Skeletal muscle cell (primary cell): ENCODE measurements around the gene FHIT.
"Not testable (repeated sequence)": the region's sequence is repeated elsewhere in the genome, so short reads cannot be mapped to it uniquely, and the experiment has no call there.

Experiments
- DNase-seq: peaks from one replicate; pipeline ENCODE4 v3.0.0-alpha.2; 2010; ENCODE audit warnings: low read depth
- H3K4me3 ChIP-seq: 2 replicates; pipeline ENCODE4 v1.5.1; 2011; ENCODE audit warnings: low read depth, mild to moderate bottlenecking, control low read depth, low read length, moderate library complexity

Gene FHIT

GRCh38 chr3:60909526-60909925 lies 341.7 kb downstream of the FHIT start:
- DNase-seq: no peak
- H3K4me3 ChIP-seq: no peak overlapping the region

- no peak overlapping the region for H3K4me3 ChIP-seq
- no peak for DNase-seq
Measured at GRCh38 chr3:60906283-60906682, 345.0 kb downstream of the FHIT start.

GRCh38 chr3:60898321-60898720 lies 352.9 kb downstream of the FHIT start:
- H3K4me3 ChIP-seq: no peak overlapping the region
- no peak for DNase-seq

GRCh38 chr3:60893946-60894345 lies 357.3 kb downstream of the FHIT start:
- no peak overlapping the region for H3K4me3 ChIP-seq
- no peak for DNase-seq

DNA sequence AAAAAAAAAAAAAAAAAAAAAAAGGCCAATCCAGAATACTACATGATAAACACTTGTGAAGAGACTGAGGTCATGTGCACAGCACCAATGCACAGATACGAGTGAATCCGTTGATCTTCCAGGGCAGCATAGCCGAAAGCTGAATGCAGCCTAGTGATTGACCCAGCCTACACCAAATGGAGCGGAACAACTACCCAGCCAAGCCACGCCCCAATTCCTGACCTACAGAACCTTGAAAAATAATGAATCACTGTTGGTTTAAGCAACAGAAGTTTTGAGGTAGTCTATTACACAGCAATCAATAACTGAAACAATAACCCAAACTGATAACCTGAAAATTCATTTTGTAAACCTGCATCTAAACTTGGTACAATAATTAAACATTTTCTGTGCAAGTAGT lies 361.0 kb downstream of the FHIT start:
- DNase-seq: no peak
- H3K4me3 ChIP-seq: no peak overlapping the region

GRCh38 chr3:60888952-60889351 lies 362.3 kb downstream of the FHIT start:
- not testable (repeated sequence) for H3K4me3 ChIP-seq, DNase-seq

GRCh38 chr3:60887574-60887973 lies 363.7 kb downstream of the FHIT start:
- no peak for DNase-seq
- no peak overlapping the region for H3K4me3 ChIP-seq

GRCh38 chr3:60886518-60886917 lies 364.7 kb downstream of the FHIT start:
- no peak for DNase-seq
- no peak overlapping the region for H3K4me3 ChIP-seq

DNA sequence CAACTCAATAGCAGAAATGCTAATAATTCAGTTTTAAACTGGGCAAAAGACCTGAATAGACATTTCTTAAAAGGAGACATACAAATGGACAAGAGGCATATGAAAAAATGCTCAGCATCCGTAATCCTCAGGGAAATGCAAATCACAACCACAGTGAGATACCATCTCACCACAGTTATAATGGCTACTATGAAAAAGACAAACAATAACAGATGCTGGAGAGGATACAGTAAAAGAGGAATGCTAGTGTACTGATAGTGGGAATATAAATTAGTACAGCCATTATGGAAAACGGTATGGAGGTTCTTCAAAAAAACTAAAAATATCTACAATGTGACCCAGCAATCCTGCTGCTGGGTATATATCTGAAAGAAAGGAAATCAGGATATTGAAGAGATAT lies 367.2 kb downstream of the FHIT start:
- no peak for DNase-seq
- no peak overlapping the region for H3K4me3 ChIP-seq

DNA sequence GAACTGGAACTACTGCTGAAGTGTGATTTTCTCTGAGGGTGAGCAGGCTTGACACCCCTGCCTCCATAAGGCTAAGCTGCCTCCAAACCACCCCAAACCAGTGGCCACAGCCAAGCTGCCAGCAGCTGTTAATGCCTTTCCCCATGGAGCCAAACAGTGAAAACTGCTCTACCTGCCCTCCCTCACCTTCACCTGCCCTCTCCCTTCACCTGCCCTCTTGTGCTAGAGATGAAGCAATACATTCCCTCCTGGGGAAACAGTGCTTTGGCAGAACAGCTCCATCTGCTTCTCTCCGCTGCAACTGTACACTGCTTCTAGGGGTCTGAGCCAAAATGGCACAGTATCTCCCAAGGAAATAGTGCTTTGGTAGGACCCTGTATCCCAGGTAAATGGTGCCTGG lies 374.1 kb downstream of the FHIT start:
- no peak for DNase-seq
- H3K4me3 ChIP-seq: no peak overlapping the region

- no peak for DNase-seq
- H3K4me3 ChIP-seq: no peak overlapping the region
Measured at GRCh38 chr3:60870396-60870795, 380.9 kb downstream of the FHIT start.

DNA sequence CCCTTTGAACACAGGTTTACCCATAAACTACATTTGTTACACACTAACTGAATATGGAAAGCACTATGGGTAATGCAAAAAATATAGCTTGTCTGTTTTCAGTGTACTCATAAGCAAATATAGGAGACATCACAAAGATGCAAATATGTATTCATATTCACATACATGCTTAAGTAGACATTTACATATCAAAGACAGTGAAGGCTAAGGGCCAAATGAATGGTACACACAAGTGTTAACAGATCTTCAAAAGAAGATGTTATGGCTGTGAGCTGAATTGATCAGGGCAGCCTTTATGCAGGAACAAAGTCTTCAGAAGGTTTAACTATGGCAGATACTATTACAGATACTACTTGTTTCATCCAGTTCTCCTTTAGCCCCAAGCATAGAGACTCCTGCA lies 384.1 kb downstream of the FHIT start:
- DNase-seq: no peak
- H3K4me3 ChIP-seq: no peak overlapping the region

GRCh38 chr3:60856257-60857046 lies 394.8 kb downstream of the FHIT start:
- no peak for DNase-seq

GRCh38 chr3:60855250-60855649 lies 396.0 kb downstream of the FHIT start:
- DNase-seq: no peak
- H3K4me3 ChIP-seq: no peak overlapping the region

More at GRCh38 chr3:60856257-60857046, 394.8 kb downstream of the FHIT start:
- no peak overlapping the region for H3K4me3 ChIP-seq

- no peak overlapping the region for H3K4me3 ChIP-seq
- no peak for DNase-seq
Measured at GRCh38 chr3:60854791-60855190, 396.5 kb downstream of the FHIT start.

DNA sequence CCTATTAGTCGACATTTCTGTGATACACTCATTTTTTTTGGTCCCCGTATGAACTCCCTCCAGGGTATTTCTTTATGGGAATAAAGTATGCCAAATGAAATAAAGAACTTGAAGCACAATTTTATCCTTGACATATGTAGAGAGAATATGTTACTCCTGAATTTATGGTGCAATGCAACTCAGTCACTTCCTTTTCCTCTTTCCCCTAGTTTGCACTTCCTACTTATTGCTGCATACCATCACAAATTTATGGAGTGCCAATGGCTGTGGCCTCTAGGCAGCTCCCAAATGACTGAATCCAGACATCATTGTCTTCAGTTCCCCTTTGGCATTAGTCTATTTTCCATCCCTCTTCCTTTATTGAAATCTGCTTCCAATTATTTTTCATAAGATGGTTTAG lies 403.5 kb downstream of the FHIT start:
- DNase-seq: no peak
- no peak overlapping the region for H3K4me3 ChIP-seq

DNA sequence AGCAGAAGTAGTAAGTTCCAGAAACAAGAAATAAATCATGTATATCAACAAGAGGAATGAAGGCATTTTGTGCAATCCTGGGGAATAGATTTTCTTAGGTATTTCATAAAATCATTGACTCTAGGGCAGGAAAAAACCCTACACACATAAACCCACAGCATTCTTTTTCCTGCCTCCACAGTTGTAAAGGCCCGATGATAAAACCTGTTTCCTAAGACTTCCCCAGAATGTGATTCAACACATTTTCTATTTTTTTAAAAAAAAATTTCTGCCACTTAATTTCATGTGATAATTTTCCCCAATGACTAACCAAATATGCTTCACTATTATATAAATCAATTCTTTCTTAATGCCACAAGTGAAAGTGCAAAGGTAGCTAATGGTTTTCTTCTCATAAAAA lies 407.0 kb downstream of the FHIT start:
- no peak overlapping the region for H3K4me3 ChIP-seq
- no peak for DNase-seq

GRCh38 chr3:60841355-60841754 lies 409.9 kb downstream of the FHIT start:
- H3K4me3 ChIP-seq: no peak overlapping the region
- DNase-seq: peak; percentile 12

DNA sequence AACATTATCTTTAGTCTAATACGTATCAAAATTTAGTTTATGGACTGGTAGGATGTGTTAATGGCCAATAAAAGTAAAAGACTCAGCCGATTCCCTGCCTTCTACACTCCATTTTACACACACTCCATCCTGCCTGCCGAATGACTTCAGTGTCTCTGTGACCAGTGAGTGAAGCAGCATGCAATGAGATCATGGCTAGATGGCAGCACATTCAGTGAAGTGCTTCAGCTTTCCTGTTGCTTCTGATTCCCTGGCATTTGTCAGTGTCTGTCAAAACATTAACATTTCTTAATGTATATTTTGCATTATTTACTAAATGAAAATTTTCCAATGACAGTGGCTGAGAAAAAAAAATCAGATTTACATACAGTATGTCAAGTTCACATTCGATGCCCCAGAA lies 412.0 kb downstream of the FHIT start:
- no peak overlapping the region for H3K4me3 ChIP-seq
- no peak for DNase-seq

- H3K4me3 ChIP-seq: no peak overlapping the region
- no peak for DNase-seq
Measured at GRCh38 chr3:60835796-60836195, 415.5 kb downstream of the FHIT start.

DNA sequence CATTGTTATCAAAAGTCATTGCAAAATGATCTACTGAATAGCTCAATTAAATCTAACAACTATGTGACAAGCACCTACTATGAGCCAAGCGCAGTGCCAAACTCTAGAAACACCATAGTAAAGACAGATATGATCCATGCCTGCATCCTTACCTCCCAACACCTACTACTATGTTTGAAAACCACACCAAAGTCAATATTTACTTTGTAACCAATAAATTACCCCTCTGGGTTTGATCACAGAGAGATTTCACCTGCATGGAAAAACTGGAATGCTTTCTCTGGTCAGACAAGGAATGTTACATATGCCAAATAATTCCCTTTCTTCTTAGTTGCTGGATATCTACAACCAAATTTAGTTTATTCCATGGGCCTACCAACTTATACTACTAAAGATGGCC lies 422.2 kb downstream of the FHIT start:
- DNase-seq: no peak
- H3K4me3 ChIP-seq: no peak overlapping the region

DNA sequence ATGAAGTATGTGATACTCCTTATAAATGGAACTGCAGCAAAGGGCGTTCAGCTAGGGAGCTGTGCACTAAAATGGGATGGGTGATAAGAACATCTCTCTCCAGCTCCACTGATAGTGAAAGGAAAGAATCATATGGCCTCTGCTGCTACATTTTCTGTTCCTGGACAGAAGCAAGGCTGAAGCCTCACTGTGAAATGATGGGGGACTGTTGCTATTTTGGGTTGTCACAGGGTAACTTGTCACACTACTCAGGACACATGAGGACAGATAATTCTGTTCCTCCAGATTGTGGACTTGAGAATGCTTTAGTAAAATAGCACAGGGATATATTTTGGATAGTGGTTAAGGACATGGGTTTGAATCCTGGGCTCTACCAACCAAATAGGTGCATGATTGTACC lies 423.6 kb downstream of the FHIT start:
- no peak for DNase-seq
- H3K4me3 ChIP-seq: no peak overlapping the region
